ENCODE results near the gene GRIP2. TPM values are rescaled to one million over a fixed set of nuclear protein-coding genes. Genes with fewer than 3 reads are reported as not detected.
A peak's percentile ranks its signal among the peaks of the same experiment; 100 is the strongest.

GRIP2 gene
- total RNA-seq, 3 donors from 2014 or later: 0.70 to 2.2 (median 1.6) TPM

DNA sequence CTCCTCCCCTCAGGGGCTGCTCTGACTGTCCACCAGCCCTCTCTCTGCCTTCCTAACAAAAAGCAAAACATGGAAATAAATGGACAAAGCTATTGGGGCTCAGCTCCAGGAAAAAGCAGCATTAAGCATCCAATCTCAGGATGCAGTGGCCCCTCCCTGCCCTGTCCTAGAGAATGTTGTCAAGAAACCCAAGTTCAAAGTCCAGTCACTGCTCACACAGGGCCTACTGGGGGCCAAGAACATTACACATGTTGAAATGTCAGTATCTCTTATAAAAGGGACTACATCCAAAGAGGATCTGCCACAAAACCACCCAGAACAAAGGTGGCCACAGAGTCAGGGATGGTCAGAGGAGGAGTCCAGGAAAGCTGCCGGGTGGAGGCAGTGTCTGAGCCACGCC is 7.6 kb upstream of the GRIP2 start:
- Histone ChIP-seq H3K4me1 (ENCODE audit: low read depth) (peaks cover 6% of the 10 kb centered on the region), H3K36me3 (ENCODE audit: low read depth) (no peaks in the 10 kb centered on the region), H3K4me3 (no peak overlapping the region), H3K9me3 (no peaks in the 10 kb centered on the region)
- TF ChIP-seq, protein P1, sequence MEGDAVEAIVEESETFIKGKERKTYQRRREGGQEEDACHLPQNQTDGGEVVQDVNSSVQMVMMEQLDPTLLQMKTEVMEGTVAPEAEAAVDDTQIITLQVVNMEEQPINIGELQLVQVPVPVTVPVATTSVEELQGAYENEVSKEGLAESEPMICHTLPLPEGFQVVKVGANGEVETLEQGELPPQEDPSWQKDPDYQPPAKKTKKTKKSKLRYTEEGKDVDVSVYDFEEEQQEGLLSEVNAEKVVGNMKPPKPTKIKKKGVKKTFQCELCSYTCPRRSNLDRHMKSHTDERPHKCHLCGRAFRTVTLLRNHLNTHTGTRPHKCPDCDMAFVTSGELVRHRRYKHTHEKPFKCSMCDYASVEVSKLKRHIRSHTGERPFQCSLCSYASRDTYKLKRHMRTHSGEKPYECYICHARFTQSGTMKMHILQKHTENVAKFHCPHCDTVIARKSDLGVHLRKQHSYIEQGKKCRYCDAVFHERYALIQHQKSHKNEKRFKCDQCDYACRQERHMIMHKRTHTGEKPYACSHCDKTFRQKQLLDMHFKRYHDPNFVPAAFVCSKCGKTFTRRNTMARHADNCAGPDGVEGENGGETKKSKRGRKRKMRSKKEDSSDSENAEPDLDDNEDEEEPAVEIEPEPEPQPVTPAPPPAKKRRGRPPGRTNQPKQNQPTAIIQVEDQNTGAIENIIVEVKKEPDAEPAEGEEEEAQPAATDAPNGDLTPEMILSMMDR (IDR thresholded peaks at IDR 0.05): no peak
- DNase-seq: peak in 1 of 3 donors; percentile 10
- intact Hi-C loops (cut with DNase I, micrococcal nuclease): no loop called here
- peak; percentile 49 for ATAC-seq

DNA sequence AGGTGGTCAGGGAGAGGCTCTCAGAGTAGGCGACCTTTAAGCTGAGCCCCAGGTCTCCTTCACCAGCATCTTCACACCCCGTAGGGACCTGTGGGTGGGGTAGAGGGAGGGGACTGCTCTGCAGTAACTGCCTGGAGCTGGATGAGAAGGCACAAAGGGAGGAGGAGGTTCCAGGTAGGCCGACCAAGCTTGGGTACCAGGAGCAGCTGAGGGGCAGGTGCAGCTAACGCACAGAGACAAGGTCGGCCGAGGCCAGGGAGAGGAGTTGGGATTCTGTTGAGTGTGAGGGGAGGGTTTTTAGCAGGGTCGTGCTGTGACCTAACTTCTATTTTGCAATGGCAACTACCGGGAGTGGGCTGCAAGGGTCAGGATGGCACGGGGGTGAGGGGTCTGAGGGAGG is 5.9 kb upstream of the GRIP2 start:
- Histone ChIP-seq H3K4me1 (ENCODE audit: low read depth) (peaks cover 6% of the 10 kb centered on the region), H3K9me3 (no peaks in the 10 kb centered on the region), H3K4me3 (no peak overlapping the region), H3K36me3 (ENCODE audit: low read depth) (no peaks in the 10 kb centered on the region)
- DNase-seq (peak in 1 of 3 donors; percentile 28), ATAC-seq (no peak)
- TF ChIP-seq, protein P1 (IDR thresholded peaks at IDR 0.05): no peak
- intact Hi-C loops (cut with DNase I, micrococcal nuclease): no loop called here

DNA sequence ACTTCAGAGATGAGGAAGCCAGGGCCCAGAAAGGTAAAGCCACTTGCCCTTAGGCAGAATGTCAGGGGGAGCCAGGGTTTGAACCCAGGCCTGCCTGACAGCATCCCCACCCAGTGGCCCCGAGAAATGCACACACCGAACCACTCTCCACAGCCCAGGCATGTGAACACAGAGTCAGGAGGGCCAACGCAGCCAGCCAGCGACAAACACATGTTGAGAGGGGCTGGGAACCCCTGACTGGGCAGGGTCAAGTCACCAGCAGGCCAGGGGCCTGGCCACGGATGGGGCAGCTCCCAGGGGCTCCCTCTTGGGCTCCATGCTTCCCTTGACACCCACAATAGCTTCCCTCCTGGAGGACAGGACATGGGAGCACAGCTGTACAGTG is 5.1 kb upstream of the GRIP2 start:
- no peaks in the 10 kb centered on the region for H3K36me3 ChIP-seq (ENCODE audit: low read depth)
- no peaks in the 10 kb centered on the region for H3K9me3 ChIP-seq
- DNase-seq (peak in 1 of 3 donors; percentile 40), ATAC-seq (no peak)
- intact Hi-C loops (cut with DNase I, micrococcal nuclease): no loop called here
- H3K4me3 ChIP-seq: no peak overlapping the region
- TF ChIP-seq, protein P1 (IDR thresholded peaks at IDR 0.05): no peak
- H3K4me1 ChIP-seq (ENCODE audit: low read depth): peaks cover 6% of the 10 kb centered on the region

DNA sequence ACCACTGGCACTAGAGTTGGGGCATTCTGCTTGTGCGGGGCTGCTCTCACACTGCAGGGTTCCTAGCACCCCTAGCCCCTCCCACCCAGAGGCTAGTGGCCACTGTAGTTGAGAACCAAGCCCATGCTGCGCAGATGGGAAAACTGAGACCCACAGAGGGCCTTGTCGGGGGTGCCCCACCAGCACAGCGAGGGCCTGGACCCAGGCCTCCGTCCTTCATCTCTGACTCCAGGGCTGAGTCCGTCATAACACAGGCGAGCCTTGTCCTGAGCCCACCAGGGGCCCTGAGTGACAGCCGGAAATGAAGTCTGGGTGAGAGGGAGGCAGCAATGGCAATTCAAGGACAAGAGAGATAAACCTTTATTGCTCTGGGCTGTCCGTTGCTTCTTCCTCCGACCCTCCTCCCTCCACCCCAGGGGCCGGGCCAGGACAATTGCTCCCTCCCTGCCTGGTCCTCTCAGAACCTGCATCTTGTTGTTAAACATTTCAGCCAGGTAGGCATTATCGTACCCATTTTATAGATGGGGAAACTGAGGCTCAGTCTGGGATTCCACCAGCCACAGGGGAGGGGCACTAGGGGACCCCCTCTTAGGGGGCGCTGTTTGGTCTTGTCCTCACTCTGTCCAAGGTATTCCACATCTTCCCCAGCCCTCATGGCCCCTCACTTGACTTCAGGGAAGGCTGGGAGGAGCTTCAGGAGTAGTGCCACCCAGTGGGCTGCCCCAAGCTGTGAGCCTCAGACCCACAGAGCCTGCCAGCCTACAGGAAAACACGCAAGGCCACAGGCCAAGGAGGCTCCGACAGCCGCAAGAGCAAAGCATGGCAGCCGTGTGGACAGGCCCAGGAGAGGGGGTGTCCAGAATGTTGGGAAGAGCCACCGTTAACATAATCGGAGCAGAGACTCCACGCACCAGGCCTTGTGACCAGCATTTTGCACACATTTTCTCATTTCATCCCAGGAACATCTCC is 4.4 kb upstream of the GRIP2 start:
- H3K9me3 ChIP-seq: no peaks in the 10 kb centered on the region
- no peak overlapping the region for H3K4me3 ChIP-seq
- H3K4me1 ChIP-seq (ENCODE audit: low read depth): peaks cover 6% of the 10 kb centered on the region
- H3K36me3 ChIP-seq (ENCODE audit: low read depth): no peaks in the 10 kb centered on the region
- TF ChIP-seq, protein P1 (IDR thresholded peaks at IDR 0.05): no peak
- intact Hi-C loops (cut with DNase I, micrococcal nuclease): no loop called here
- DNase-seq: peak in 1 of 3 donors; percentile 39
- ATAC-seq: no peak

DNA sequence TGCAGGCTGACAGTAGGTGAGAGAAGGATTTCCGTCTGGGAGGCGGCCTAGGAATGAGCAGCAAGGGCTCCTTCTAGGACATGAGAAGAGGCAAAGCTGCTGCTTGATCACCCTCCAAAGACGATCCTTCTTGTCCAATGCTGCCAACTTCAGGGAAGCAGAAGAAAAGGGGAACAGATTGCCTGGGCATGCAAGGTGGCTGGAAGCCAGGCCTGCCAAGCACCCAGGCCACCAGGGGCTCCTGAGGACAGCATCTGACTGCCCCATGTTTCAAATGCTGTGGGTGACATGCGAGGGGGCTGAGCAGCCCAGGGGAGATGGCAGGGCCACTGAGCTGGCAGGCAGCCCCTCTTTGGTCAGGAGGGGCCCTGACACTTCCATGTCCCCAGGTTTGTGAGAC is 3.3 kb upstream of the GRIP2 start:
- intact Hi-C loops (cut with DNase I, micrococcal nuclease): no loop called here
- TF ChIP-seq, protein P1 (IDR thresholded peaks at IDR 0.05): no peak
- no peak for ATAC-seq
- Histone ChIP-seq H3K9me3 (no peaks in the 10 kb centered on the region), H3K4me3 (no peak overlapping the region), H3K4me1 (ENCODE audit: low read depth) (peaks cover 6% of the 10 kb centered on the region), H3K36me3 (ENCODE audit: low read depth) (no peaks in the 10 kb centered on the region)
- peak in 1 of 3 donors; percentile 15 for DNase-seq

All from mucosa of descending colon (tissue), 3 donors.